ENCODE data around the gene KCTD13.

KCTD13 gene

DNA sequence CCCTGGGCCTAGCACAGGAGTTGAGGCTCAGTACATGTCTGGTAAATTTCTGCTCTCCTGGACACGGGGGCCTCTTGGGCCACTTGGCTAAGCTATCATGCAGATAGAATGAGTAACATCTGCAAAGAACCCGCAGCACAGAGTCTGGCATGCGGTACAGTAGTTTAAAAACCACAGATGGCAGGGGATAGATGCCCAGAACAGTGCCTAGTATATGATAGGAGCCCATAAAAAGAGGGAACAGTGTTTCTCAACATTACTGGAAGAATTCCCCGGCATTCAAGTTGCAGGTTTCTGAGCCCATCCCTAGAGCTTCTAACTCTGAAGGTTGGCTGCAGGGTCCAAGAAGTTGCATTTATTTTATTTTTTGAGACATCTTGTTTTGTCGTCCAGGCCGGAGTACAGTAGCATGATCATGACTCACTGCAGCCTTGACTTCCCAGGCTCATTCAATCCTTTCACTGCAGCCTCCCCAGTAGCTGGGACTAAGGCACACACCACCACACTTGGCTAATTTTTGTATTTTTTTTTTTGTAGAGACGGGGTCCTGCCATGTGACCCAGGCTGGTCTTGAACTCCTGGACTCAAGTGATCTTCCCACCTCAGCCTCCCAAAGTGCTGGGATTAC is 68.8 kb downstream of the KCTD13 start:
- Histone ChIP-seq H3K36me3 (ENCODE audit: insufficient read depth, low read length) (peaks cover 29% of the 10 kb centered on the region), H3K4me2 (ENCODE audit: low read length) (peak overlapping the region; percentile 10), H3K27me3 (ENCODE audit: control insufficient read depth, insufficient read depth, low read length) (no peaks in the 10 kb centered on the region), H3K9me3 (replicated peaks; ENCODE audit: low read length) (no peaks in the 10 kb centered on the region), H3K4me1 (ENCODE audit: control insufficient read depth, insufficient read depth, low read length) (peaks cover 27% of the 10 kb centered on the region), H3K9ac (ENCODE audit: low read depth, low read length) (no peak overlapping the region), H3K4me3 (ENCODE audit: low read length) (no peak overlapping the region)

Data from skeletal muscle satellite cell (primary cell).